GM12878 (cell line): Measurements from ENCODE around the gene VIPR2. TPM values are rescaled to one million over a fixed set of nuclear protein-coding genes. Genes with fewer than 3 reads are reported as not detected.

ENCODE experiments used
- ATAC-seq: fragments of 200-7000 bp; cut with Tn5 transposase; 3 replicates; pipeline ENCODE4 v1.9.1; 2020; ENCODE audit warnings: mild to moderate bottlenecking, moderate library complexity
- BruUV-seq: library from RNA; stranded (reverse); fragments of 400-500 nt; replicated peaks from 2 replicates; lab custom pipeline; 2021; lab: Mats Ljungman, UMichigan
- CTCF ChIA-PET: fragments of 300-600 bp; sonication (Branson Sonifier 250); formaldehyde crosslinking; extraction: SDS; loops from one replicate; lab custom pipeline; 2021; ENCODE audit warnings: inconsistent platforms; lab: Yijun Ruan, JAX
- POLR2A ChIA-PET: fragments of 350-600 bp; formaldehyde crosslinking; extraction: SDS; loops from one replicate; lab custom pipeline; 2021; ENCODE audit warnings: inconsistent platforms; lab: Charles Lee
- RAD21 ChIA-PET: fragments of 300-600 bp; sonication (Branson Sonifier 250); formaldehyde crosslinking; loops from one replicate; lab custom pipeline; 2023; ENCODE audit warnings: antibody characterized with exemption; ENCODE audit not compliant: unreplicated experiment; lab: Charles Lee
- SMC1A ChIA-PET: fragments of 300-600 bp; sonication (Branson Sonifier 250); formaldehyde crosslinking; loops from one replicate; lab custom pipeline; 2023; ENCODE audit not compliant: unreplicated experiment, uncharacterized antibody; lab: Charles Lee
- DNase-seq: peaks from one replicate; pipeline ENCODE4 v3.0.0-alpha.2; 2011; ENCODE audit warnings: low read depth, low spot score
- FAIRE-seq: peaks from 3 replicates; lab custom pipeline; 2011; peaks lifted over from hg19 to GRCh38; lab: Jason Lieb, UNC
- H2AFZ ChIP-seq: 2 replicates; pipeline ENCODE4 v1.6.0; 2011; ENCODE audit warnings: low read depth, low read length, control low read depth; ENCODE audit not compliant: control insufficient read depth
- H3K27ac ChIP-seq: 2 replicates; pipeline ENCODE4 v1.5.1; 2011; ENCODE audit warnings: control low read depth; ENCODE audit not compliant: control insufficient read depth, insufficient read depth
- H3K27me3 ChIP-seq, 2 experiments: replicated peaks in 1 of 2; 2 replicates each; pipeline versions ENCODE4 v1.6.0 to v1.6.1; 2011; ENCODE audit warnings: low read length in 1 of 2; ENCODE audit not compliant: control insufficient read depth in 2 of 2, insufficient read depth in 2 of 2
- H3K36me3 ChIP-seq, 2 experiments: 2 replicates each; pipeline ENCODE4 v1.5.1; 2011; ENCODE audit warnings: low read length in 1 of 2; ENCODE audit not compliant: control insufficient read depth in 2 of 2, insufficient read depth in 2 of 2
- H3K4me1 ChIP-seq: 2 replicates; pipeline ENCODE4 v1.6.1; 2011; ENCODE audit warnings: mild to moderate bottlenecking, low read length, moderate library complexity, mixed read lengths; ENCODE audit not compliant: control insufficient read depth, insufficient read depth
- H3K4me2 ChIP-seq: 2 replicates; pipeline ENCODE4 v1.6.0; 2011; ENCODE audit warnings: control low read depth; ENCODE audit not compliant: control insufficient read depth, insufficient read depth
- H3K4me3 ChIP-seq: fragments of 200-600 bp; sonication (generic); 2 replicates; pipeline ENCODE4 v1.5.1; 2016
- H3K79me2 ChIP-seq: 2 replicates; pipeline ENCODE4 v1.6.0; 2011; ENCODE audit warnings: low read length; ENCODE audit not compliant: control insufficient read depth, insufficient read depth
- H3K9ac ChIP-seq: 2 replicates; pipeline ENCODE4 v1.8.0; 2011; ENCODE audit warnings: low read length, control low read depth, mixed read lengths; ENCODE audit not compliant: control insufficient read depth, insufficient read depth
- H3K9me3 ChIP-seq: replicated peaks from 3 replicates; pipeline ENCODE4 v1.5.1; 2011; ENCODE audit warnings: mild to moderate bottlenecking, low read length; ENCODE audit not compliant: control insufficient read depth, insufficient read depth
- H4K20me1 ChIP-seq: 2 replicates; pipeline ENCODE4 v1.6.0; 2011; ENCODE audit not compliant: control insufficient read depth, insufficient read depth
- ATF2 ChIP-seq: IDR thresholded peaks from 2 replicates; pipeline ENCODE4 v1.6.1; 2012; ENCODE audit warnings: low read length, inconsistent platforms
- ELK1 ChIP-seq: IDR thresholded peaks from 2 replicates; pipeline ENCODE4 v1.6.1; 2012; ENCODE audit warnings: low read depth, low read length, improper control_type of control experiment
- HSF1 ChIP-seq: fragments of 150-350 bp; IDR thresholded peaks from 2 replicates; pipeline ENCODE4 v1.6.1; 2014; ENCODE audit warnings: mild to moderate bottlenecking, low read depth, low read length
- IKZF1 ChIP-seq: fragments of 450-650 bp; conservative IDR thresholded peaks from 2 replicates; pipeline ENCODE4 v1.6.1; 2017; ENCODE audit warnings: antibody characterized with exemption, mild to moderate bottlenecking
- IRF4 ChIP-seq: IDR thresholded peaks from 2 replicates; pipeline ENCODE4 v1.6.1; 2011; ENCODE audit warnings: low read depth, low read length
- ZNF207 ChIP-seq: fragments of 450-650 bp; IDR thresholded peaks from 2 replicates; pipeline ENCODE4 v1.6.1; 2014; ENCODE audit warnings: antibody characterized with exemption, mild to moderate bottlenecking, borderline replicate concordance
- ZNF592 ChIP-seq: fragments of 450-650 bp; IDR thresholded peaks from 2 replicates; pipeline ENCODE4 v1.6.1; 2017; ENCODE audit warnings: mild to moderate bottlenecking, moderate library complexity
- WGBS: methylation state at CpG from one replicate; pipeline ENCODE4 v1.1.6; 2016; ENCODE audit warnings: low lambda C conversion rate; ENCODE audit not compliant: insufficient replicate concordance, insufficient coverage; ENCODE audit errors: missing lambda C conversion rate; 5-methylcytosine and 5-hydroxymethylcytosine counted together
- in situ Hi-C: fragments of 300-500 bp; cut with MboI; formaldehyde crosslinking; loops from 9 replicates; pipeline ENCODE4 v1.14.3; 2018; ENCODE audit warnings: mixed read lengths
- intact Hi-C: fragments of 100-400 bp; cut with micrococcal nuclease; formaldehyde crosslinking; loops from one replicate; pipeline ENCODE4 v1.14.2; 2022; ENCODE audit not compliant: unreplicated experiment
- polyA plus RNA-seq, 11 experiments: library from polyadenylated mRNA; depleted of rRNA in 4 of 11; unstranded in 6 of 11; stranded (reverse) in 5 of 11; fragments of >200 nt; fragmentation: Nextera tagmentation in 4 of 11; fragmentation: Illumina TruSeq in 1 of 11; extraction: Ambion mirVana in 4 of 11; extraction: Trizol in 1 of 11; gene quantifications; 1 replicate in 1 of 11; 2 replicates in 10 of 11; pipeline versions ENCODE4 v1.2.1 to v1.2.3, GENCODE V29; 2011 to 2016; ENCODE audit warnings: inconsistent platforms in 2 of 11, missing spikeins in 2 of 11, low read depth in 1 of 11
- total RNA-seq, 4 experiments: library from RNA; depleted of rRNA in 3 of 4; stranded (reverse); fragments of >200 nt in 3 of 4; fragmentation: Illumina TruSeq in 1 of 4; extraction: Trizol in 1 of 4; gene quantifications; 2 replicates each; pipeline versions ENCODE4 v1.2.1 to v1.2.3, GENCODE V29; 2013 to 2021

Gene VIPR2
- total and polyA plus RNA-seq, 10 of the 15 experiments (the other 5 are each of a cell fraction or from before 2014, with no cell fraction given) = not detected

- intact Hi-C loops = no loop called here
- ChIA-PET RAD21 (no interaction called here), CTCF (no interaction called here), SMC1A (no interaction called here), POLR2A (no interaction called here)
- no peak for FAIRE-seq
- Histone ChIP-seq H3K4me2 (no peak overlapping the region), H2AFZ (no peak overlapping the region; the same call in 1 of the 2 replicates), H3K27me3 (no peaks in the 10 kb centered on the region), H3K9me3 (no peaks in the 10 kb centered on the region), H4K20me1 (no peaks in the 10 kb centered on the region), H3K36me3 (no peaks in the 10 kb centered on the region), H3K4me3 (no peak overlapping the region), H3K9ac (no peak overlapping the region), H3K4me1 (peaks cover 4% of the 10 kb centered on the region; the same call in 1 of the 2 replicates), H3K27ac (no peak overlapping the region), H3K79me2 (no peaks in the 10 kb centered on the region)
- TF ChIP-seq IKZF1 = no peak
- TF ChIP-seq ATF2 = no peak
- TF ChIP-seq ZNF207 = no peak
- no peak for TF ChIP-seq IRF4
- TF ChIP-seq ZNF592 = no peak
- no peak for TF ChIP-seq ELK1
- no peak for TF ChIP-seq HSF1
- 12% methylated on average over 17 of the region's 17 CpGs for WGBS
- no peak for ATAC-seq
- DNase-seq = no peak
- no TSS peak for BruUV-seq
- in situ Hi-C loops = no loop called here
Measured at GRCh38 chr7:159070431-159071148, 74.1 kb downstream of the VIPR2 start.
